ENCODE results near the gene CHRDL1.
A peak's percentile ranks its signal among the peaks of the same experiment; 100 is the strongest.

CHRDL1 gene

GRCh38 chrX:110746014-110746413 is 49.6 kb downstream of the CHRDL1 start:
- H3K4me1 ChIP-seq (ENCODE audit: control insufficient read depth in 2 of 2, insufficient read depth in 1 of 2, low read depth in 1 of 2, low read length in 2 of 2), result peaks cover 0 to 3% of the 10 kb centered on the region in 2 donors
- no peak overlapping the region for H3K23ac ChIP-seq (ENCODE audit: low read depth, low read length, poor library complexity)
- H2BK120ac ChIP-seq (ENCODE audit: low read depth, low read length), result no peak overlapping the region
- no peak overlapping the region for H3K14ac ChIP-seq (ENCODE audit: low read length)
- no peak overlapping the region for H2BK12ac ChIP-seq (ENCODE audit: low read length)
- H4K8ac ChIP-seq (ENCODE audit: low read depth, low read length), result no peak overlapping the region
- H3K18ac ChIP-seq (ENCODE audit: low read length), result no peak overlapping the region
- H2AK5ac ChIP-seq (ENCODE audit: low read depth, low read length), result no peak overlapping the region
- no peaks in the 10 kb centered on the region for H3K9me3 ChIP-seq (replicated peaks in 1 of 2; ENCODE audit: control insufficient read depth in 2 of 2, insufficient read depth in 1 of 2, low read depth in 1 of 2, low read length in 2 of 2)
- no peak overlapping the region for H3K9ac ChIP-seq (ENCODE audit: low read depth, low read length, poor library complexity)
- no peaks in the 10 kb centered on the region for H3K27me3 ChIP-seq (ENCODE audit: control insufficient read depth in 3 of 3, insufficient read depth in 3 of 3, low read depth in 1 of 3, low read length in 3 of 3)
- no peak for DNase-seq (ENCODE audit: low spot score)
- no peaks in the 10 kb centered on the region for H3K36me3 ChIP-seq (replicated peaks in 1 of 2; ENCODE audit: control insufficient read depth in 2 of 2, insufficient read depth in 2 of 2, low read length in 2 of 2)
- no peak overlapping the region for H3K4ac ChIP-seq (ENCODE audit: low read length)
- no peak overlapping the region for H2BK5ac ChIP-seq (ENCODE audit: low read length)
- no peak overlapping the region for H4K91ac ChIP-seq (ENCODE audit: low read depth, low read length, poor library complexity)
- H2AFZ ChIP-seq (ENCODE audit: low read length), result no peak overlapping the region
- no peaks in the 10 kb centered on the region for H3K79me1 ChIP-seq (ENCODE audit: low read depth, low read length)
- no peak overlapping the region for H2BK15ac ChIP-seq (ENCODE audit: low read length)
- no peak overlapping the region for H3K27ac ChIP-seq (replicated peaks; ENCODE audit: low read length)
- H3K4me3 ChIP-seq (ENCODE audit: low read length in 2 of 2), result no peak overlapping the region
- no peak overlapping the region for H3K4me2 ChIP-seq (ENCODE audit: insufficient read depth, low read length, poor library complexity, severe bottlenecking)
- no CpG with 5 or more reads among the region's 4 CpGs for WGBS, 2 donors (ENCODE audit: extremely low coverage in 2 of 2, insufficient read length in 2 of 2, insufficient replicate concordance in 1 of 2)

- Histone ChIP-seq H3K36me3 (replicated peaks in 1 of 2; ENCODE audit: control insufficient read depth in 2 of 2, insufficient read depth in 2 of 2, low read length in 2 of 2) (no peaks in the 10 kb centered on the region), H2BK15ac (ENCODE audit: low read length) (no peak overlapping the region), H3K79me1 (ENCODE audit: low read depth, low read length) (no peaks in the 10 kb centered on the region), H3K4me1 (ENCODE audit: control insufficient read depth in 2 of 2, insufficient read depth in 1 of 2, low read depth in 1 of 2, low read length in 2 of 2) (no peaks in the 10 kb centered on the region), H2BK12ac (ENCODE audit: low read length) (no peak overlapping the region), H3K4ac (ENCODE audit: low read length) (no peak overlapping the region), H3K27me3 (ENCODE audit: control insufficient read depth in 3 of 3, insufficient read depth in 3 of 3, low read depth in 1 of 3, low read length in 3 of 3) (no peaks in the 10 kb centered on the region), H2AFZ (ENCODE audit: low read length) (no peak overlapping the region), H4K8ac (ENCODE audit: low read depth, low read length) (no peak overlapping the region), H2BK5ac (ENCODE audit: low read length) (no peak overlapping the region), H3K9me3 (replicated peaks in 1 of 2; ENCODE audit: control insufficient read depth in 2 of 2, insufficient read depth in 1 of 2, low read depth in 1 of 2, low read length in 2 of 2) (no peaks in the 10 kb centered on the region), H3K14ac (ENCODE audit: low read length) (no peak overlapping the region), H3K9ac (ENCODE audit: low read depth, low read length, poor library complexity) (no peak overlapping the region), H4K91ac (ENCODE audit: low read depth, low read length, poor library complexity) (no peak overlapping the region), H3K4me2 (ENCODE audit: insufficient read depth, low read length, poor library complexity, severe bottlenecking) (no peak overlapping the region), H3K23ac (ENCODE audit: low read depth, low read length, poor library complexity) (no peak overlapping the region), H2BK120ac (ENCODE audit: low read depth, low read length) (no peak overlapping the region), H3K27ac (replicated peaks; ENCODE audit: low read length) (no peak overlapping the region), H2AK5ac (ENCODE audit: low read depth, low read length) (no peak overlapping the region), H3K18ac (ENCODE audit: low read length) (peak overlapping the region; percentile 54), H3K4me3 (ENCODE audit: low read length in 2 of 2) (no peak overlapping the region)
- DNase-seq (ENCODE audit: low spot score), result no peak
- WGBS, 2 donors (ENCODE audit: extremely low coverage in 2 of 2, insufficient read length in 2 of 2, insufficient replicate concordance in 1 of 2), result no CpG with 5 or more reads among the region's 2 CpGs
Observed at GRCh38 chrX:110745288-110745687, 50.3 kb downstream of the CHRDL1 start.

- Histone ChIP-seq H3K36me3 (replicated peaks in 1 of 2; ENCODE audit: control insufficient read depth in 2 of 2, insufficient read depth in 2 of 2, low read length in 2 of 2) (no peaks in the 10 kb centered on the region), H3K27me3 (ENCODE audit: control insufficient read depth in 3 of 3, insufficient read depth in 3 of 3, low read depth in 1 of 3, low read length in 3 of 3) (no peaks in the 10 kb centered on the region), H2BK15ac (ENCODE audit: low read length) (no peak overlapping the region), H3K9ac (ENCODE audit: low read depth, low read length, poor library complexity) (no peak overlapping the region), H3K23ac (ENCODE audit: low read depth, low read length, poor library complexity) (no peak overlapping the region), H4K8ac (ENCODE audit: low read depth, low read length) (no peak overlapping the region), H3K4me1 (ENCODE audit: control insufficient read depth in 2 of 2, insufficient read depth in 1 of 2, low read depth in 1 of 2, low read length in 2 of 2) (no peaks in the 10 kb centered on the region), H3K18ac (ENCODE audit: low read length) (no peak overlapping the region), H3K79me1 (ENCODE audit: low read depth, low read length) (no peaks in the 10 kb centered on the region), H3K14ac (ENCODE audit: low read length) (no peak overlapping the region), H2BK12ac (ENCODE audit: low read length) (no peak overlapping the region), H3K4me3 (ENCODE audit: low read length in 2 of 2) (no peak overlapping the region), H2BK120ac (ENCODE audit: low read depth, low read length) (no peak overlapping the region), H3K4ac (ENCODE audit: low read length) (no peak overlapping the region), H3K9me3 (replicated peaks in 1 of 2; ENCODE audit: control insufficient read depth in 2 of 2, insufficient read depth in 1 of 2, low read depth in 1 of 2, low read length in 2 of 2) (no peaks in the 10 kb centered on the region), H2AK5ac (ENCODE audit: low read depth, low read length) (no peak overlapping the region), H4K91ac (ENCODE audit: low read depth, low read length, poor library complexity) (no peak overlapping the region), H3K27ac (replicated peaks; ENCODE audit: low read length) (no peak overlapping the region), H2BK5ac (ENCODE audit: low read length) (no peak overlapping the region), H2AFZ (ENCODE audit: low read length) (no peak overlapping the region), H3K4me2 (ENCODE audit: insufficient read depth, low read length, poor library complexity, severe bottlenecking) (no peak overlapping the region)
- DNase-seq (ENCODE audit: low spot score), result no peak
- no CpG with 5 or more reads among the region's 5 CpGs for WGBS, 2 donors (ENCODE audit: extremely low coverage in 2 of 2, insufficient read length in 2 of 2, insufficient replicate concordance in 1 of 2)
Observed at GRCh38 chrX:110743679-110744340, 51.8 kb downstream of the CHRDL1 start.

- Histone ChIP-seq H3K4me1 (ENCODE audit: control insufficient read depth in 2 of 2, insufficient read depth in 1 of 2, low read depth in 1 of 2, low read length in 2 of 2) (no peaks in the 10 kb centered on the region), H3K9me3 (replicated peaks in 1 of 2; ENCODE audit: control insufficient read depth in 2 of 2, insufficient read depth in 1 of 2, low read depth in 1 of 2, low read length in 2 of 2) (no peaks in the 10 kb centered on the region), H3K18ac (ENCODE audit: low read length) (no peak overlapping the region), H3K27me3 (ENCODE audit: control insufficient read depth in 3 of 3, insufficient read depth in 3 of 3, low read depth in 1 of 3, low read length in 3 of 3) (peaks cover 0 to 7% (median 0%) of the 10 kb centered on the region in 3 experiments), H3K4me2 (ENCODE audit: insufficient read depth, low read length, poor library complexity, severe bottlenecking) (no peak overlapping the region), H3K14ac (ENCODE audit: low read length) (no peak overlapping the region), H2BK5ac (ENCODE audit: low read length) (no peak overlapping the region), H2BK120ac (ENCODE audit: low read depth, low read length) (no peak overlapping the region), H3K4me3 (ENCODE audit: low read length in 2 of 2) (no peak overlapping the region), H3K4ac (ENCODE audit: low read length) (no peak overlapping the region), H3K36me3 (replicated peaks in 1 of 2; ENCODE audit: control insufficient read depth in 2 of 2, insufficient read depth in 2 of 2, low read length in 2 of 2) (no peaks in the 10 kb centered on the region), H3K9ac (ENCODE audit: low read depth, low read length, poor library complexity) (no peak overlapping the region), H2AFZ (ENCODE audit: low read length) (no peak overlapping the region), H2BK12ac (ENCODE audit: low read length) (no peak overlapping the region), H2AK5ac (ENCODE audit: low read depth, low read length) (no peak overlapping the region), H2BK15ac (ENCODE audit: low read length) (no peak overlapping the region), H4K91ac (ENCODE audit: low read depth, low read length, poor library complexity) (no peak overlapping the region), H3K79me1 (ENCODE audit: low read depth, low read length) (no peaks in the 10 kb centered on the region), H3K27ac (replicated peaks; ENCODE audit: low read length) (no peak overlapping the region), H3K23ac (ENCODE audit: low read depth, low read length, poor library complexity) (no peak overlapping the region), H4K8ac (ENCODE audit: low read depth, low read length) (no peak overlapping the region)
- no CpG with 5 or more reads among the region's 1 CpG for WGBS, 2 donors (ENCODE audit: extremely low coverage in 2 of 2, insufficient read length in 2 of 2, insufficient replicate concordance in 1 of 2)
- DNase-seq (ENCODE audit: low spot score), result no peak
Observed at GRCh38 chrX:110741213-110741796, 54.3 kb downstream of the CHRDL1 start.
